DMS153 treated with DMSO at 0.1 percent for 48 hours (cell line): ENCODE data around the gene GUCY2C.
"Not testable (repeated sequence)": the region's sequence is repeated elsewhere in the genome, so short reads cannot be mapped to it uniquely, and the experiment has no call there.

Experiments
- DNase-seq: peaks from one replicate; lab custom pipeline; 2025; ENCODE audit not compliant: unreplicated experiment; lab: John Stamatoyannopoulos, UW

GUCY2C gene

GRCh38 chr12:14696265-14696741 is at the start of gene GUCY2C:
GUCY2C (minus strand) TSS chr12:14696599; CDS start chr12:14696448, 151 bp downstream.
- no peak for DNase-seq

- DNase-seq = no peak
These were observed 46.7 kb upstream of the GUCY2C start for GRCh38 chr12:14743061-14743460.

GRCh38 chr12:14741942-14742341 is 45.5 kb upstream of the GUCY2C start:
- no peak for DNase-seq

- no peak for DNase-seq
These were observed 44.8 kb upstream of the GUCY2C start for GRCh38 chr12:14741153-14741552.

GRCh38 chr12:14736441-14736840 is 40.0 kb upstream of the GUCY2C start:
- not testable (repeated sequence) for DNase-seq

- no peak for DNase-seq
These were observed 35.4 kb upstream of the GUCY2C start for GRCh38 chr12:14731821-14732220.

GRCh38 chr12:14729586-14729985 is 33.2 kb upstream of the GUCY2C start:
- DNase-seq = no peak

GRCh38 chr12:14723763-14724162 is 27.4 kb upstream of the GUCY2C start:
- DNase-seq = no peak

GRCh38 chr12:14716848-14717444 is 20.5 kb upstream of the GUCY2C start:
- no peak for DNase-seq

GRCh38 chr12:14714437-14714836 is 18.0 kb upstream of the GUCY2C start:
- peak; percentile 86 for DNase-seq

GRCh38 chr12:14710632-14711320 is 14.4 kb upstream of the GUCY2C start:
- DNase-seq = peak; percentile 57

- DNase-seq = no peak
These were observed 5.6 kb upstream of the GUCY2C start for GRCh38 chr12:14701809-14702568.

GRCh38 chr12:14700935-14701334 is 4.5 kb upstream of the GUCY2C start:
- DNase-seq = no peak

GRCh38 chr12:14699923-14700322 is 3.5 kb upstream of the GUCY2C start:
- no peak for DNase-seq

- DNase-seq = no peak
These were observed 2.2 kb upstream of the GUCY2C start for GRCh38 chr12:14698555-14698954.

- DNase-seq = no peak
These were observed 671 bp downstream of the GUCY2C start for GRCh38 chr12:14695715-14696141.

- DNase-seq = no peak
These were observed 1.4 kb downstream of the GUCY2C start for GRCh38 chr12:14694970-14695369.

GRCh38 chr12:14694145-14694714 is 2.2 kb downstream of the GUCY2C start:
- DNase-seq = no peak

- DNase-seq = no peak
These were observed 3.3 kb downstream of the GUCY2C start for GRCh38 chr12:14693116-14693515.

GRCh38 chr12:14691560-14691959 is 4.8 kb downstream of the GUCY2C start:
- DNase-seq = no peak

GRCh38 chr12:14689996-14690395 is 6.4 kb downstream of the GUCY2C start:
- no peak for DNase-seq

- no peak for DNase-seq
These were observed 7.3 kb downstream of the GUCY2C start for GRCh38 chr12:14689144-14689543.
